K562 (cell line): ENCODE results near the gene RNF224. TPM values are rescaled to one million over a fixed set of nuclear protein-coding genes. Genes with fewer than 3 reads are reported as not detected.

ENCODE experiments used
- ATAC-seq: fragments of 200-7000 bp; cut with Tn5 transposase; 3 replicates; pipeline ENCODE4 v1.9.1; 2020; ENCODE audit warnings: moderate library complexity
- BruUV-seq: library from RNA; stranded (reverse); fragments of 400-500 nt; replicated peaks from 2 replicates; lab custom pipeline; 2021; lab: Mats Ljungman, UMichigan
- CTCF ChIA-PET: fragments of 300-600 bp; formaldehyde crosslinking; extraction: SDS; loops from one replicate; lab custom pipeline; 2021; ENCODE audit warnings: low intra/inter-chr PET ratio; lab: Yijun Ruan, JAX
- POLR2A ChIA-PET: fragments of 300-600, 350-650 bp; sonication (Branson Sonifier 250); formaldehyde crosslinking; extraction: SDS; loops from one replicate; lab custom pipeline; 2021; ENCODE audit warnings: antibody characterized with exemption, inconsistent platforms; lab: Yijun Ruan, JAX
- DNase-seq, 4 experiments: peaks; one replicate each; pipeline versions ENCODE4 v3.0.0 to v3.0.0-alpha.2; 2011 to 2018; ENCODE audit warnings: low spot score in 3 of 4, mixed read lengths in 3 of 4; ENCODE audit errors: extremely low read depth in 1 of 4
- FAIRE-seq: peaks from 2 replicates; lab custom pipeline; 2011; peaks lifted over from hg19 to GRCh38; lab: Jason Lieb, UNC
- H2AFZ ChIP-seq: 2 replicates; pipeline ENCODE4 v1.6.0; 2011; ENCODE audit warnings: low read depth, low read length, control low read depth, inconsistent platforms
- H3K27ac ChIP-seq: fragments of 200-600 bp; 3 replicates; pipeline ENCODE4 v1.8.0; 2011; ENCODE audit warnings: low read depth, mild to moderate bottlenecking, control low read depth, inconsistent platforms, low read length, moderate library complexity, mixed read lengths; ENCODE audit errors: extremely low read depth
- H3K27me3 ChIP-seq, 2 experiments: fragments of 300-600 bp in 1 of 2; 2 replicates in 1 of 2; 3 replicates in 1 of 2; pipeline versions ENCODE4 v1.6.0 to v1.8.0; 2011; ENCODE audit warnings: inconsistent platforms in 2 of 2, low read length in 2 of 2, mild to moderate bottlenecking in 1 of 2, mixed read lengths in 1 of 2, moderate library complexity in 1 of 2; ENCODE audit not compliant: control insufficient read depth in 2 of 2, insufficient read depth in 2 of 2
- H3K36me3 ChIP-seq: fragments of 300-600 bp; 3 replicates; pipeline ENCODE4 v1.8.0; 2011; ENCODE audit warnings: mild to moderate bottlenecking, low read length, inconsistent platforms; ENCODE audit not compliant: control insufficient read depth, insufficient read depth
- H3K4me1 ChIP-seq, 2 experiments: fragments of 200-600 bp in 1 of 2; replicated peaks in 1 of 2; 2 replicates in 1 of 2; 3 replicates in 1 of 2; pipeline versions ENCODE4 v1.5.1 to v1.8.0; 2011; ENCODE audit warnings: inconsistent platforms in 2 of 2, low read length in 2 of 2, mild to moderate bottlenecking in 1 of 2, mixed read lengths in 1 of 2, moderate library complexity in 1 of 2; ENCODE audit not compliant: control insufficient read depth in 2 of 2, insufficient read depth in 2 of 2
- H3K4me2 ChIP-seq: 2 replicates; pipeline ENCODE4 v1.6.1; 2011; ENCODE audit warnings: low read length, control low read depth, inconsistent platforms, mixed read lengths; ENCODE audit not compliant: insufficient read depth
- H3K4me3 ChIP-seq: fragments of 200-600 bp; sonication (generic), shearing (Covaris generic); 2 replicates; pipeline ENCODE4 v1.5.1; 2016; ENCODE audit warnings: control low read depth, inconsistent platforms
- H3K79me2 ChIP-seq: fragments of 200-600 bp; 3 replicates; pipeline ENCODE4 v1.8.0; 2011; ENCODE audit warnings: low read length, inconsistent platforms; ENCODE audit not compliant: control insufficient read depth, insufficient read depth
- H3K9ac ChIP-seq, 2 experiments: 2 replicates each; pipeline versions ENCODE4 v1.6.0 to v1.6.1; 2011; ENCODE audit warnings: low read depth in 2 of 2, low read length in 2 of 2, control low read depth in 1 of 2, inconsistent platforms in 1 of 2, mild to moderate bottlenecking in 1 of 2, mixed read lengths in 1 of 2; ENCODE audit not compliant: insufficient read depth in 1 of 2
- H3K9me1 ChIP-seq: one replicate; pipeline ENCODE4 v1.6.0; 2011; ENCODE audit warnings: inconsistent platforms, mild to moderate bottlenecking, low read length, moderate library complexity; ENCODE audit not compliant: control insufficient read depth, insufficient read depth
- H3K9me3 ChIP-seq: replicated peaks from 2 replicates; pipeline ENCODE4 v1.5.1; 2011; ENCODE audit warnings: low read depth, low read length, inconsistent platforms; ENCODE audit not compliant: control insufficient read depth, insufficient read depth
- H4K20me1 ChIP-seq: replicated peaks from 2 replicates; pipeline ENCODE4 v1.6.1; 2011; ENCODE audit warnings: low read length, inconsistent platforms, mixed read lengths; ENCODE audit not compliant: control insufficient read depth, insufficient read depth
- ASH1L ChIP-seq: fragments of 450-650 bp; IDR thresholded peaks from 2 replicates; pipeline ENCODE4 v1.6.1; 2018; ENCODE audit warnings: borderline replicate concordance, mild to moderate bottlenecking, low read depth; ENCODE audit not compliant: partially characterized antibody
- CBFA2T3 ChIP-seq: fragments of 450-650 bp; IDR thresholded peaks from 2 replicates; pipeline ENCODE4 v1.6.1; 2017
- DNMT1 ChIP-seq: fragments of 450-650 bp; IDR thresholded peaks from 2 replicates; pipeline ENCODE4 v1.6.1; 2016; ENCODE audit warnings: antibody characterized with exemption, mild to moderate bottlenecking
- HLTF ChIP-seq: fragments of 450-650 bp; IDR thresholded peaks from 2 replicates; pipeline ENCODE4 v1.6.1; 2016
- HNRNPUL1 ChIP-seq: fragments of 200-400 bp; formaldehyde crosslinking; IDR thresholded peaks from 2 replicates; pipeline ENCODE4 v1.6.1; 2017; ENCODE audit warnings: low read length
- HOXB6 ChIP-seq: fragments of 250-450 bp; sonication (Bioruptor Pico); IDR thresholded peaks from 2 replicates; pipeline ENCODE4 v1.5.1; 2022; ENCODE audit warnings: mild to moderate bottlenecking, borderline replicate concordance
- KDM1A ChIP-seq, 2 experiments: fragments of 450-650 bp; IDR thresholded peaks; 2 replicates each; pipeline ENCODE4 v1.6.1; 2016; ENCODE audit warnings: mild to moderate bottlenecking in 2 of 2
- MCM3 ChIP-seq: fragments of 450-650 bp; IDR thresholded peaks from 2 replicates; pipeline ENCODE4 v1.6.1; 2016
- MTA1 ChIP-seq: fragments of 450-650 bp; IDR thresholded peaks from 2 replicates; pipeline ENCODE4 v1.6.1; 2017; ENCODE audit warnings: borderline replicate concordance
- MYBL2 ChIP-seq, 2 experiments: fragments of 450-650 bp in 1 of 2; sonication (generic) in 1 of 2; formaldehyde crosslinking in 1 of 2; IDR thresholded peaks; 2 replicates each; pipeline versions ENCODE4 v1.6.1 to v1.8.1; 2017 to 2022; ENCODE audit warnings: borderline replicate concordance in 1 of 2, inconsistent platforms in 1 of 2, low read depth in 1 of 2, mild to moderate bottlenecking in 1 of 2, missing genetic modification reagents in 1 of 2, moderate library complexity in 1 of 2
- NFATC3 ChIP-seq: fragments of 450-650 bp; IDR thresholded peaks from 2 replicates; pipeline ENCODE4 v1.6.1; 2017; ENCODE audit warnings: mild to moderate bottlenecking
- TAF15 ChIP-seq: fragments of 200-400 bp; formaldehyde crosslinking; IDR thresholded peaks from 2 replicates; pipeline ENCODE4 v1.6.1; 2017; ENCODE audit warnings: mild to moderate bottlenecking, low read depth, low read length, moderate library complexity
- TCF7 ChIP-seq: sonication (generic); IDR thresholded peaks from 2 replicates; pipeline ENCODE4 v1.6.1; 2016; ENCODE audit warnings: antibody characterized with exemption, borderline replicate concordance
- TCF7L2 ChIP-seq: fragments of 150-350 bp; IDR thresholded peaks from 2 replicates; pipeline ENCODE4 v1.6.1; 2016; ENCODE audit warnings: low read depth, mild to moderate bottlenecking, low read length, moderate library complexity
- ZNF197 ChIP-seq: fragments of 200-800 bp; sonication (Bioruptor generic); IDR thresholded peaks from 2 replicates; pipeline ENCODE4 v1.6.1; 2016; ENCODE audit warnings: low read depth, missing genetic modification characterization, missing compliant biosample characterization
- ZNF263 ChIP-seq: sonication (generic); formaldehyde crosslinking; IDR thresholded peaks from 2 replicates; pipeline ENCODE4 v1.8.0; 2022; ENCODE audit warnings: mild to moderate bottlenecking, missing genetic modification reagents, borderline replicate concordance
- WGBS: fragments of 100-300 bp; shearing (Covaris generic); methylation state at CpG from one replicate; pipeline ENCODE4 v1.1.6; 2016; ENCODE audit warnings: low coverage, mixed read lengths; ENCODE audit not compliant: insufficient coverage; ENCODE audit errors: missing lambda C conversion rate; 5-methylcytosine and 5-hydroxymethylcytosine counted together
- in situ Hi-C: fragments of 300-500 bp; cut with MboI; formaldehyde crosslinking; loops from 4 replicates; pipeline ENCODE4 v1.15.0; 2018; ENCODE audit warnings: inconsistent platforms, mixed read lengths
- intact Hi-C: fragments of 100-400 bp; cut with micrococcal nuclease; formaldehyde crosslinking; loops from 2 replicates; pipeline ENCODE4 v1.14.2; 2022
- polyA plus RNA-seq, 8 experiments: library from polyadenylated mRNA; depleted of rRNA in 4 of 8; stranded (reverse) in 5 of 8; unstranded in 3 of 8; fragments of >200 nt; fragmentation: Nextera tagmentation in 2 of 8; fragmentation: Illumina TruSeq in 1 of 8; extraction: Ambion mirVana in 2 of 8; extraction: Trizol in 1 of 8; gene quantifications; 2 replicates each; pipeline versions ENCODE4 v1.2.1 to v1.2.3, GENCODE V29; 2011 to 2014; ENCODE audit warnings: inconsistent platforms in 1 of 8, missing spikeins in 1 of 8
- total RNA-seq, 7 experiments: library from RNA; depleted of rRNA in 6 of 7; stranded (reverse); fragments of >200 nt in 6 of 7; fragmentation: Illumina TruSeq in 2 of 7; extraction: Trizol in 2 of 7; gene quantifications; 2 replicates each; pipeline versions ENCODE4 v1.2.1 to v1.2.3, GENCODE V29; 2011 to 2021; ENCODE audit warnings: low replicate concordance in 1 of 7
- TF ChIP-seq, protein P1 (sequence below): fragments of 450-650 bp; IDR thresholded peaks from 2 replicates; pipeline ENCODE4 v1.7.0; 2016; ENCODE audit warnings: borderline replicate concordance
- TF ChIP-seq, protein P2 (sequence below): fragments of 450-650 bp; conservative IDR thresholded peaks from 2 replicates; pipeline ENCODE4 v1.6.1; 2016; ENCODE audit warnings: missing genetic modification characterization, low read depth, mild to moderate bottlenecking, control low read depth, missing compliant biosample characterization

The RNF224 gene
- total and polyA plus RNA-seq, 9 of the 15 experiments (the other 6 are each of a cell fraction or from before 2014, with no cell fraction given), result not detected

DNA sequence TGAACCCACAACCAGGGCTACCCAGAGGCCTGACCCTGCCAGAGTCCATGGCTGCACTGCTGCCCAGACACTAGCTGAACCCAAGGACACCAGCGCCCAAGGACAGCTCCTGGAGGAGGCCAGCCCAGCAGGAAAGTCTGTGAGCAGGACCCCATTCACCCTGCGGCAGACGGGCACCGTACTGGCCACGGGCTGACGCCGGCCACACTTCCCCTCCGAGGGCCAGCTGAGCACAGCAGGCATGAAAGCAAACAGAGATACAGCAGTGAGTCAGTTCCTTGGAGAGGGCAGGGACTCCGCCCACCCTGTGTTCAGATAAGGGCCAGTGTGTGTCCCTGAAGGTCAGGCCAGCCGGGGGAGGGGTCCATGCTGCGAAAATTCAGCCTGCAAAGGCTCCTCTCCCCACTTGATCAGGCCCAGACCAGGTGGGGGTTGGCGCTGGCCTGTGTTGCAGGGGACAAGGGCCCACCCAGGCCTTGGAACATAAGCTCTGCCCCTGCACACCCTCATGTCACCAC is 8.5 kb upstream of the RNF224 start:
- Histone ChIP-seq H3K27ac (peak overlapping the region; percentile 72), H3K9ac (peak overlapping the region; percentile 76 to 92), H3K9me1 (no peaks in the 10 kb centered on the region), H3K9me3 (no peaks in the 10 kb centered on the region), H3K27me3 (no peaks in the 10 kb centered on the region), H3K36me3 (peaks cover 32% of the 10 kb centered on the region; the same call in 1 of the 3 replicates), H2AFZ (no peak overlapping the region), H3K4me2 (peak overlapping the region; percentile 69), H4K20me1 (no peaks in the 10 kb centered on the region), H3K79me2 (peaks cover 18% of the 10 kb centered on the region; the same call in 2 of the 3 replicates), H3K4me3 (no peak overlapping the region), H3K4me1 (peaks cover 34 to 89% of the 10 kb centered on the region in 2 experiments)
- ATAC-seq (peak; percentile 82), DNase-seq (peak; percentile 59 to 95 (median 77)), FAIRE-seq (peak; percentile 100)
- POLR2A ChIA-PET, result interaction anchor here (0.7 to 2.1 kb wide), 11 partner anchors 9 to 223 kb away, joined by 3 to 13 read pairs (median 5); partner anchors contain the start of genes CLIC3, TPRN and TUBB4B
- BruUV-seq, result no TSS peak
- CTCF ChIA-PET, result no interaction called here
- intact Hi-C loops (loop anchor here (2.0 kb wide), 1 partner anchor 18 kb away; the partner anchor contains the start of gene TPRN), in situ Hi-C loops (no loop called here)
- under 1% methylated on average over 12 of the region's 12 CpGs for WGBS
- peak; percentile 75 for TF ChIP-seq CBFA2T3
- no peak for TF ChIP-seq ZNF197 (CRISPR knock-in tag)
- no peak for TF ChIP-seq MCM3
- TF ChIP-seq TCF7L2, result no peak
- TF ChIP-seq, protein P1, sequence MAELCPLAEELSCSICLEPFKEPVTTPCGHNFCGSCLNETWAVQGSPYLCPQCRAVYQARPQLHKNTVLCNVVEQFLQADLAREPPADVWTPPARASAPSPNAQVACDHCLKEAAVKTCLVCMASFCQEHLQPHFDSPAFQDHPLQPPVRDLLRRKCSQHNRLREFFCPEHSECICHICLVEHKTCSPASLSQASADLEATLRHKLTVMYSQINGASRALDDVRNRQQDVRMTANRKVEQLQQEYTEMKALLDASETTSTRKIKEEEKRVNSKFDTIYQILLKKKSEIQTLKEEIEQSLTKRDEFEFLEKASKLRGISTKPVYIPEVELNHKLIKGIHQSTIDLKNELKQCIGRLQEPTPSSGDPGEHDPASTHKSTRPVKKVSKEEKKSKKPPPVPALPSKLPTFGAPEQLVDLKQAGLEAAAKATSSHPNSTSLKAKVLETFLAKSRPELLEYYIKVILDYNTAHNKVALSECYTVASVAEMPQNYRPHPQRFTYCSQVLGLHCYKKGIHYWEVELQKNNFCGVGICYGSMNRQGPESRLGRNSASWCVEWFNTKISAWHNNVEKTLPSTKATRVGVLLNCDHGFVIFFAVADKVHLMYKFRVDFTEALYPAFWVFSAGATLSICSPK, result no peak
- TF ChIP-seq, protein P2, sequence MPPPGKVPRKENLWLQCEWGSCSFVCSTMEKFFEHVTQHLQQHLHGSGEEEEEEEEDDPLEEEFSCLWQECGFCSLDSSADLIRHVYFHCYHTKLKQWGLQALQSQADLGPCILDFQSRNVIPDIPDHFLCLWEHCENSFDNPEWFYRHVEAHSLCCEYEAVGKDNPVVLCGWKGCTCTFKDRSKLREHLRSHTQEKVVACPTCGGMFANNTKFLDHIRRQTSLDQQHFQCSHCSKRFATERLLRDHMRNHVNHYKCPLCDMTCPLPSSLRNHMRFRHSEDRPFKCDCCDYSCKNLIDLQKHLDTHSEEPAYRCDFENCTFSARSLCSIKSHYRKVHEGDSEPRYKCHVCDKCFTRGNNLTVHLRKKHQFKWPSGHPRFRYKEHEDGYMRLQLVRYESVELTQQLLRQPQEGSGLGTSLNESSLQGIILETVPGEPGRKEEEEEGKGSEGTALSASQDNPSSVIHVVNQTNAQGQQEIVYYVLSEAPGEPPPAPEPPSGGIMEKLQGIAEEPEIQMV, result no peak
- TF ChIP-seq HNRNPUL1, result no peak
- peak; percentile 17; the same call in 1 of the 2 replicates for TF ChIP-seq ZNF263 (CRISPR knock-in tag)
- peak; percentile 70 for TF ChIP-seq TCF7
- TF ChIP-seq HLTF, result no peak
- TF ChIP-seq KDM1A (IDR thresholded peaks at IDR 0.05), result peak in 1 of 2 experiments; percentile 17; a peak in 1 of 4 replicates
- TF ChIP-seq ASH1L, result no peak
- TF ChIP-seq NFATC3, result no peak
- TF ChIP-seq MYBL2 (IDR thresholded peaks at IDR 0.05; ENCODE audit: low read depth), result no peak
- TF ChIP-seq MYBL2 (CRISPR knock-in tag; IDR thresholded peaks at IDR 0.05; ENCODE audit: borderline replicate concordance), result no peak
- TF ChIP-seq TAF15, result no peak
- TF ChIP-seq DNMT1, result no peak
- peak; percentile 66; the same call in 1 of the 2 replicates for TF ChIP-seq MTA1
- TF ChIP-seq HOXB6, result no peak
